H1 (cell line): ENCODE measurements around the gene CBARP.

Source experiments
- BACH1 ChIP-seq: IDR thresholded peaks from 2 replicates; pipeline ENCODE4 v1.6.1; 2012; ENCODE audit warnings: low read length, improper control_type of control experiment
- CHD2 ChIP-seq: IDR thresholded peaks from 2 replicates; pipeline ENCODE4 v1.6.1; 2012; ENCODE audit warnings: low read length, improper control_type of control experiment
- CREB1 ChIP-seq: IDR thresholded peaks from 2 replicates; pipeline ENCODE4 v1.6.1; 2012; ENCODE audit warnings: inconsistent platforms
- EZH2 ChIP-seq: fragments of 200-600 bp; sonication (generic); IDR thresholded peaks from 2 replicates; pipeline ENCODE4 v1.7.1; 2012; ENCODE audit warnings: low read depth, mild to moderate bottlenecking, moderate library complexity, low read length, inconsistent platforms; ENCODE audit not compliant: severe bottlenecking
- POLR2A ChIP-seq, 2 experiments: IDR thresholded peaks; 1 replicate in 1 of 2; 2 replicates in 1 of 2; pipeline ENCODE4 v1.6.1; 2011; ENCODE audit warnings: low read depth in 2 of 2, low read length in 2 of 2, mild to moderate bottlenecking in 2 of 2; ENCODE audit errors: control extremely low read depth in 1 of 2
- YY1 ChIP-seq: IDR thresholded peaks from 2 replicates; pipeline ENCODE4 v1.6.1; 2011; ENCODE audit warnings: low read depth, mild to moderate bottlenecking, low read length
- TF ChIP-seq, protein P1 (sequence below), 3 experiments: IDR thresholded peaks; 1 replicate in 2 of 3; 2 replicates in 1 of 3; pipeline versions ENCODE4 v1.5.1 to v1.6.1; 2011; ENCODE audit warnings: low read length in 3 of 3, mild to moderate bottlenecking in 3 of 3, inconsistent platforms in 2 of 3, low read depth in 1 of 3, moderate library complexity in 1 of 3; ENCODE audit not compliant: insufficient read depth in 1 of 3; ENCODE audit errors: control extremely low read depth in 1 of 3
- TF ChIP-seq, protein P2 (sequence below): fragments of 300-600 bp; sonication (generic); IDR thresholded peaks from 2 replicates; pipeline ENCODE4 v1.7.1; 2012; ENCODE audit warnings: low read length, moderate library complexity, mild to moderate bottlenecking, inconsistent platforms; ENCODE audit not compliant: insufficient replicate concordance

DNA sequence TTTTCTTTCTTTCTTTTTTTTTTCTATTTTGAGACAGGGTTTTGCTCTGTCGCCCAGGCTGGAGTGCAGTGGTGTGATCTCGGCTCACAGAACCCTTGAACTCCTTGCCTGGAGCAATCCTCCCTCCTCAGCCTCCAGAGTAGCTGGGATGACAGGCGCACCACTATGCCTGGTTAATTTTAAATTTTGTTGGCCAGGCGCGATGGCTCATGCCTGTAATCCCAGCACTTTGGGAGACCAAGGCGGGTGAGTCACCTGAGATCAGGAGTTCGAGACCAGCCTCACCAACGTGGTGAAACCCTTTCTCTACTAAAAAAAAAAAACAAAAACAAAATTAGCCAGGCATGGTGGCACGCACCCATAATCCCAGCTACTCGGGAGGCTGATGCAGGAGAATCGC, 55.1 kb downstream of the CBARP start:
- no peak for TF ChIP-seq EZH2
- no peak for TF ChIP-seq YY1
- no peak for TF ChIP-seq CHD2
- TF ChIP-seq, protein P1, sequence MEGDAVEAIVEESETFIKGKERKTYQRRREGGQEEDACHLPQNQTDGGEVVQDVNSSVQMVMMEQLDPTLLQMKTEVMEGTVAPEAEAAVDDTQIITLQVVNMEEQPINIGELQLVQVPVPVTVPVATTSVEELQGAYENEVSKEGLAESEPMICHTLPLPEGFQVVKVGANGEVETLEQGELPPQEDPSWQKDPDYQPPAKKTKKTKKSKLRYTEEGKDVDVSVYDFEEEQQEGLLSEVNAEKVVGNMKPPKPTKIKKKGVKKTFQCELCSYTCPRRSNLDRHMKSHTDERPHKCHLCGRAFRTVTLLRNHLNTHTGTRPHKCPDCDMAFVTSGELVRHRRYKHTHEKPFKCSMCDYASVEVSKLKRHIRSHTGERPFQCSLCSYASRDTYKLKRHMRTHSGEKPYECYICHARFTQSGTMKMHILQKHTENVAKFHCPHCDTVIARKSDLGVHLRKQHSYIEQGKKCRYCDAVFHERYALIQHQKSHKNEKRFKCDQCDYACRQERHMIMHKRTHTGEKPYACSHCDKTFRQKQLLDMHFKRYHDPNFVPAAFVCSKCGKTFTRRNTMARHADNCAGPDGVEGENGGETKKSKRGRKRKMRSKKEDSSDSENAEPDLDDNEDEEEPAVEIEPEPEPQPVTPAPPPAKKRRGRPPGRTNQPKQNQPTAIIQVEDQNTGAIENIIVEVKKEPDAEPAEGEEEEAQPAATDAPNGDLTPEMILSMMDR (IDR thresholded peaks at IDR 0.05; ENCODE audit: control extremely low read depth in 1 of 3, insufficient read depth in 1 of 3, low read depth in 1 of 3, low read length in 3 of 3), result no peak
- TF ChIP-seq BACH1, result no peak
- TF ChIP-seq CREB1, result no peak
- no peak for TF ChIP-seq POLR2A (IDR thresholded peaks at IDR 0.05; ENCODE audit: control extremely low read depth in 1 of 2, low read depth in 2 of 2, low read length in 2 of 2)
- TF ChIP-seq, protein P2, sequence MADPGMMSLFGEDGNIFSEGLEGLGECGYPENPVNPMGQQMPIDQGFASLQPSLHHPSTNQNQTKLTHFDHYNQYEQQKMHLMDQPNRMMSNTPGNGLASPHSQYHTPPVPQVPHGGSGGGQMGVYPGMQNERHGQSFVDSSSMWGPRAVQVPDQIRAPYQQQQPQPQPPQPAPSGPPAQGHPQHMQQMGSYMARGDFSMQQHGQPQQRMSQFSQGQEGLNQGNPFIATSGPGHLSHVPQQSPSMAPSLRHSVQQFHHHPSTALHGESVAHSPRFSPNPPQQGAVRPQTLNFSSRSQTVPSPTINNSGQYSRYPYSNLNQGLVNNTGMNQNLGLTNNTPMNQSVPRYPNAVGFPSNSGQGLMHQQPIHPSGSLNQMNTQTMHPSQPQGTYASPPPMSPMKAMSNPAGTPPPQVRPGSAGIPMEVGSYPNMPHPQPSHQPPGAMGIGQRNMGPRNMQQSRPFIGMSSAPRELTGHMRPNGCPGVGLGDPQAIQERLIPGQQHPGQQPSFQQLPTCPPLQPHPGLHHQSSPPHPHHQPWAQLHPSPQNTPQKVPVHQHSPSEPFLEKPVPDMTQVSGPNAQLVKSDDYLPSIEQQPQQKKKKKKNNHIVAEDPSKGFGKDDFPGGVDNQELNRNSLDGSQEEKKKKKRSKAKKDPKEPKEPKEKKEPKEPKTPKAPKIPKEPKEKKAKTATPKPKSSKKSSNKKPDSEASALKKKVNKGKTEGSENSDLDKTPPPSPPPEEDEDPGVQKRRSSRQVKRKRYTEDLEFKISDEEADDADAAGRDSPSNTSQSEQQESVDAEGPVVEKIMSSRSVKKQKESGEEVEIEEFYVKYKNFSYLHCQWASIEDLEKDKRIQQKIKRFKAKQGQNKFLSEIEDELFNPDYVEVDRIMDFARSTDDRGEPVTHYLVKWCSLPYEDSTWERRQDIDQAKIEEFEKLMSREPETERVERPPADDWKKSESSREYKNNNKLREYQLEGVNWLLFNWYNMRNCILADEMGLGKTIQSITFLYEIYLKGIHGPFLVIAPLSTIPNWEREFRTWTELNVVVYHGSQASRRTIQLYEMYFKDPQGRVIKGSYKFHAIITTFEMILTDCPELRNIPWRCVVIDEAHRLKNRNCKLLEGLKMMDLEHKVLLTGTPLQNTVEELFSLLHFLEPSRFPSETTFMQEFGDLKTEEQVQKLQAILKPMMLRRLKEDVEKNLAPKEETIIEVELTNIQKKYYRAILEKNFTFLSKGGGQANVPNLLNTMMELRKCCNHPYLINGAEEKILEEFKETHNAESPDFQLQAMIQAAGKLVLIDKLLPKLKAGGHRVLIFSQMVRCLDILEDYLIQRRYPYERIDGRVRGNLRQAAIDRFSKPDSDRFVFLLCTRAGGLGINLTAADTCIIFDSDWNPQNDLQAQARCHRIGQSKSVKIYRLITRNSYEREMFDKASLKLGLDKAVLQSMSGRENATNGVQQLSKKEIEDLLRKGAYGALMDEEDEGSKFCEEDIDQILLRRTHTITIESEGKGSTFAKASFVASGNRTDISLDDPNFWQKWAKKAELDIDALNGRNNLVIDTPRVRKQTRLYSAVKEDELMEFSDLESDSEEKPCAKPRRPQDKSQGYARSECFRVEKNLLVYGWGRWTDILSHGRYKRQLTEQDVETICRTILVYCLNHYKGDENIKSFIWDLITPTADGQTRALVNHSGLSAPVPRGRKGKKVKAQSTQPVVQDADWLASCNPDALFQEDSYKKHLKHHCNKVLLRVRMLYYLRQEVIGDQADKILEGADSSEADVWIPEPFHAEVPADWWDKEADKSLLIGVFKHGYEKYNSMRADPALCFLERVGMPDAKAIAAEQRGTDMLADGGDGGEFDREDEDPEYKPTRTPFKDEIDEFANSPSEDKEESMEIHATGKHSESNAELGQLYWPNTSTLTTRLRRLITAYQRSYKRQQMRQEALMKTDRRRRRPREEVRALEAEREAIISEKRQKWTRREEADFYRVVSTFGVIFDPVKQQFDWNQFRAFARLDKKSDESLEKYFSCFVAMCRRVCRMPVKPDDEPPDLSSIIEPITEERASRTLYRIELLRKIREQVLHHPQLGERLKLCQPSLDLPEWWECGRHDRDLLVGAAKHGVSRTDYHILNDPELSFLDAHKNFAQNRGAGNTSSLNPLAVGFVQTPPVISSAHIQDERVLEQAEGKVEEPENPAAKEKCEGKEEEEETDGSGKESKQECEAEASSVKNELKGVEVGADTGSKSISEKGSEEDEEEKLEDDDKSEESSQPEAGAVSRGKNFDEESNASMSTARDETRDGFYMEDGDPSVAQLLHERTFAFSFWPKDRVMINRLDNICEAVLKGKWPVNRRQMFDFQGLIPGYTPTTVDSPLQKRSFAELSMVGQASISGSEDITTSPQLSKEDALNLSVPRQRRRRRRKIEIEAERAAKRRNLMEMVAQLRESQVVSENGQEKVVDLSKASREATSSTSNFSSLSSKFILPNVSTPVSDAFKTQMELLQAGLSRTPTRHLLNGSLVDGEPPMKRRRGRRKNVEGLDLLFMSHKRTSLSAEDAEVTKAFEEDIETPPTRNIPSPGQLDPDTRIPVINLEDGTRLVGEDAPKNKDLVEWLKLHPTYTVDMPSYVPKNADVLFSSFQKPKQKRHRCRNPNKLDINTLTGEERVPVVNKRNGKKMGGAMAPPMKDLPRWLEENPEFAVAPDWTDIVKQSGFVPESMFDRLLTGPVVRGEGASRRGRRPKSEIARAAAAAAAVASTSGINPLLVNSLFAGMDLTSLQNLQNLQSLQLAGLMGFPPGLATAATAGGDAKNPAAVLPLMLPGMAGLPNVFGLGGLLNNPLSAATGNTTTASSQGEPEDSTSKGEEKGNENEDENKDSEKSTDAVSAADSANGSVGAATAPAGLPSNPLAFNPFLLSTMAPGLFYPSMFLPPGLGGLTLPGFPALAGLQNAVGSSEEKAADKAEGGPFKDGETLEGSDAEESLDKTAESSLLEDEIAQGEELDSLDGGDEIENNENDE, result no peak
